ENCODE data around the gene BORCS5.

GRCh38 chr12:12451098-12451497 is 94.2 kb downstream of the BORCS5 start:
- TF ChIP-seq, protein P1, sequence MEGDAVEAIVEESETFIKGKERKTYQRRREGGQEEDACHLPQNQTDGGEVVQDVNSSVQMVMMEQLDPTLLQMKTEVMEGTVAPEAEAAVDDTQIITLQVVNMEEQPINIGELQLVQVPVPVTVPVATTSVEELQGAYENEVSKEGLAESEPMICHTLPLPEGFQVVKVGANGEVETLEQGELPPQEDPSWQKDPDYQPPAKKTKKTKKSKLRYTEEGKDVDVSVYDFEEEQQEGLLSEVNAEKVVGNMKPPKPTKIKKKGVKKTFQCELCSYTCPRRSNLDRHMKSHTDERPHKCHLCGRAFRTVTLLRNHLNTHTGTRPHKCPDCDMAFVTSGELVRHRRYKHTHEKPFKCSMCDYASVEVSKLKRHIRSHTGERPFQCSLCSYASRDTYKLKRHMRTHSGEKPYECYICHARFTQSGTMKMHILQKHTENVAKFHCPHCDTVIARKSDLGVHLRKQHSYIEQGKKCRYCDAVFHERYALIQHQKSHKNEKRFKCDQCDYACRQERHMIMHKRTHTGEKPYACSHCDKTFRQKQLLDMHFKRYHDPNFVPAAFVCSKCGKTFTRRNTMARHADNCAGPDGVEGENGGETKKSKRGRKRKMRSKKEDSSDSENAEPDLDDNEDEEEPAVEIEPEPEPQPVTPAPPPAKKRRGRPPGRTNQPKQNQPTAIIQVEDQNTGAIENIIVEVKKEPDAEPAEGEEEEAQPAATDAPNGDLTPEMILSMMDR (IDR thresholded peaks at IDR 0.05) = no peak
- no peak for TF ChIP-seq EZH2 (IDR thresholded peaks at IDR 0.05; ENCODE audit: borderline replicate concordance, insufficient read depth, low read depth, low read length, poor library complexity, severe bottlenecking)
